Neuron (in vitro differentiated cells): ENCODE data around the gene TPPP3.
"Not testable (repeated sequence)": the region's sequence is repeated elsewhere in the genome, so short reads cannot be mapped to it uniquely, and the experiment has no call there.

Experiments used
- H2AFZ ChIP-seq: one replicate; pipeline ENCODE4 v1.6.1; 2013; ENCODE audit warnings: low read depth, mild to moderate bottlenecking, inconsistent platforms, low read length, moderate library complexity
- H3K27me3 ChIP-seq: one replicate; pipeline ENCODE4 v1.6.1; 2013; ENCODE audit warnings: low read length; ENCODE audit not compliant: insufficient read depth
- H3K36me3 ChIP-seq: one replicate; pipeline ENCODE4 v1.6.1; 2013; ENCODE audit warnings: low read length; ENCODE audit not compliant: insufficient read depth
- H3K4me1 ChIP-seq: one replicate; pipeline ENCODE4 v1.6.1; 2013; ENCODE audit warnings: low read length; ENCODE audit not compliant: insufficient read depth
- H3K4me3 ChIP-seq: 2 replicates; pipeline ENCODE4 v1.5.1; 2013; ENCODE audit warnings: mild to moderate bottlenecking, low read length, moderate library complexity
- H3K9me3 ChIP-seq: one replicate; pipeline ENCODE4 v1.6.1; 2013; ENCODE audit warnings: low read length

TPPP3 gene

GRCh38 chr16:67386861-67387455 is 6.3 kb downstream of the TPPP3 start:
- Histone ChIP-seq H3K4me1 (peaks cover 12% of the 10 kb centered on the region), H3K36me3 (no peaks in the 10 kb centered on the region), H3K4me3 (no peak overlapping the region), H2AFZ (no peak overlapping the region), H3K27me3 (peaks cover 3% of the 10 kb centered on the region), H3K9me3 (no peaks in the 10 kb centered on the region)

- no peaks in the 10 kb centered on the region for H3K9me3 ChIP-seq
- no peaks in the 10 kb centered on the region for H3K36me3 ChIP-seq
- no peak overlapping the region for H3K4me3 ChIP-seq
- H3K4me1 ChIP-seq = no peaks in the 10 kb centered on the region
- peaks cover 5% of the 10 kb centered on the region for H3K27me3 ChIP-seq
- no peak overlapping the region for H2AFZ ChIP-seq
These were observed 8.4 kb downstream of the TPPP3 start for GRCh38 chr16:67384778-67385510.

- Histone ChIP-seq H3K4me3 (no peak overlapping the region), H3K9me3 (no peaks in the 10 kb centered on the region), H3K4me1 (no peaks in the 10 kb centered on the region), H3K27me3 (peaks cover 6% of the 10 kb centered on the region), H2AFZ (no peak overlapping the region), H3K36me3 (no peaks in the 10 kb centered on the region)
These were observed 10.0 kb downstream of the TPPP3 start for GRCh38 chr16:67383284-67383683.

GRCh38 chr16:67378642-67379041 is 14.7 kb downstream of the TPPP3 start:
- Histone ChIP-seq H2AFZ (no peak overlapping the region), H3K36me3 (no peaks in the 10 kb centered on the region), H3K27me3 (peaks cover 10% of the 10 kb centered on the region), H3K4me3 (no peak overlapping the region), H3K4me1 (no peaks in the 10 kb centered on the region), H3K9me3 (no peaks in the 10 kb centered on the region)

- not testable (repeated sequence) for H3K36me3 ChIP-seq, H3K9me3 ChIP-seq, H2AFZ ChIP-seq, H3K4me1 ChIP-seq, H3K4me3 ChIP-seq, H3K27me3 ChIP-seq
These were observed 17.3 kb downstream of the TPPP3 start for GRCh38 chr16:67376012-67376411.

GRCh38 chr16:67372664-67373063 is 20.6 kb downstream of the TPPP3 start:
- Histone ChIP-seq H3K4me1 (no peaks in the 10 kb centered on the region), H3K9me3 (no peaks in the 10 kb centered on the region), H3K27me3 (peaks cover 13% of the 10 kb centered on the region), H2AFZ (no peak overlapping the region), H3K36me3 (no peaks in the 10 kb centered on the region), H3K4me3 (no peak overlapping the region)

GRCh38 chr16:67370661-67371060 is 22.6 kb downstream of the TPPP3 start:
- Histone ChIP-seq H3K4me1 (no peaks in the 10 kb centered on the region), H2AFZ (no peak overlapping the region)

GRCh38 chr16:67364600-67365235 is 28.6 kb downstream of the TPPP3 start:
- Histone ChIP-seq H3K36me3 (no peaks in the 10 kb centered on the region), H3K9me3 (no peaks in the 10 kb centered on the region), H2AFZ (no peak overlapping the region), H3K4me1 (peaks cover 4% of the 10 kb centered on the region), H3K27me3 (peaks cover 12% of the 10 kb centered on the region), H3K4me3 (no peak overlapping the region)

More at GRCh38 chr16:67370661-67371060, 22.6 kb downstream of the TPPP3 start:
- peaks cover 9% of the 10 kb centered on the region for H3K27me3 ChIP-seq
- H3K9me3 ChIP-seq = no peaks in the 10 kb centered on the region
- H3K4me3 ChIP-seq = no peak overlapping the region
- H3K36me3 ChIP-seq = no peaks in the 10 kb centered on the region

- Histone ChIP-seq H2AFZ (no peak overlapping the region), H3K4me1 (peaks cover 4% of the 10 kb centered on the region), H3K36me3 (no peaks in the 10 kb centered on the region), H3K9me3 (no peaks in the 10 kb centered on the region), H3K27me3 (peaks cover 12% of the 10 kb centered on the region), H3K4me3 (no peak overlapping the region)
These were observed 32.3 kb downstream of the TPPP3 start for GRCh38 chr16:67361038-67361437.

GRCh38 chr16:67359540-67360269 is 33.6 kb downstream of the TPPP3 start:
- not testable (repeated sequence) for H2AFZ ChIP-seq, H3K4me1 ChIP-seq, H3K4me3 ChIP-seq, H3K36me3 ChIP-seq, H3K9me3 ChIP-seq
- peaks cover 12% of the 10 kb centered on the region for H3K27me3 ChIP-seq

- peaks cover 17% of the 10 kb centered on the region for H3K27me3 ChIP-seq
- H3K9me3 ChIP-seq = no peaks in the 10 kb centered on the region
- H3K4me1 ChIP-seq = no peaks in the 10 kb centered on the region
- no peaks in the 10 kb centered on the region for H3K36me3 ChIP-seq
- no peak overlapping the region for H3K4me3 ChIP-seq
- no peak overlapping the region for H2AFZ ChIP-seq
These were observed 35.7 kb downstream of the TPPP3 start for GRCh38 chr16:67357561-67357960.

- no peak overlapping the region for H2AFZ ChIP-seq
- no peaks in the 10 kb centered on the region for H3K4me1 ChIP-seq
- H3K36me3 ChIP-seq = no peaks in the 10 kb centered on the region
- H3K27me3 ChIP-seq = peaks cover 17% of the 10 kb centered on the region
- H3K4me3 ChIP-seq = no peak overlapping the region
- H3K9me3 ChIP-seq = no peaks in the 10 kb centered on the region
These were observed 36.9 kb downstream of the TPPP3 start for GRCh38 chr16:67356396-67356795.

GRCh38 chr16:67352463-67352862 is 40.8 kb downstream of the TPPP3 start:
- not testable (repeated sequence) for H3K4me1 ChIP-seq

More at GRCh38 chr16:67352463-67352862, 40.8 kb downstream of the TPPP3 start:
- H3K9me3 ChIP-seq, H3K4me3 ChIP-seq, H2AFZ ChIP-seq, H3K36me3 ChIP-seq: not testable (repeated sequence)
- H3K27me3 ChIP-seq = peaks cover 11% of the 10 kb centered on the region
